Activated naive CD4-positive, alpha-beta T cell treated with anti-CD3 and anti-CD28 coated beads, Interleukin-2, amount 50 U/mL, for 72 hours (primary cell): ENCODE measurements around the gene MBNL1. TPM values are rescaled to one million over a fixed set of nuclear protein-coding genes. Genes with fewer than 3 reads are reported as not detected.

Experiments
- ATAC-seq, 2 donors: fragments of 150-1000 bp; cut with Tn5 transposase; 2 replicates each; pipeline ENCODE4 v1.10.0; 2021; ENCODE audit warnings: mild to moderate bottlenecking in 2 of 2, moderate library complexity in 2 of 2
- DNase-seq, 2 donors: peaks; one replicate each; pipeline ENCODE4 v3.0.0; 2021 to 2022; ENCODE audit warnings: low spot score in 2 of 2
- H3K27ac Mint-ChIP-seq, 2 donors: one replicate each; pipeline ENCODE4 v1.8.0; 2022; ENCODE audit warnings: mild to moderate bottlenecking in 2 of 2, mixed read lengths in 2 of 2
- H3K36me3 Mint-ChIP-seq, 2 donors: one replicate each; pipeline ENCODE4 v1.8.0; 2022; ENCODE audit warnings: mixed read lengths in 2 of 2
- H3K9me3 Mint-ChIP-seq, 2 donors: one replicate each; pipeline ENCODE4 v1.8.0; 2022; ENCODE audit warnings: mixed read lengths in 2 of 2
- total RNA-seq, 2 donors: library from RNA; stranded (reverse); gene quantifications; one replicate each; pipeline ENCODE4 v1.2.3, GENCODE V29; 2022

MBNL1 gene
- total RNA-seq, 2 donors from 2014 or later = 406 to 425 TPM

DNA sequence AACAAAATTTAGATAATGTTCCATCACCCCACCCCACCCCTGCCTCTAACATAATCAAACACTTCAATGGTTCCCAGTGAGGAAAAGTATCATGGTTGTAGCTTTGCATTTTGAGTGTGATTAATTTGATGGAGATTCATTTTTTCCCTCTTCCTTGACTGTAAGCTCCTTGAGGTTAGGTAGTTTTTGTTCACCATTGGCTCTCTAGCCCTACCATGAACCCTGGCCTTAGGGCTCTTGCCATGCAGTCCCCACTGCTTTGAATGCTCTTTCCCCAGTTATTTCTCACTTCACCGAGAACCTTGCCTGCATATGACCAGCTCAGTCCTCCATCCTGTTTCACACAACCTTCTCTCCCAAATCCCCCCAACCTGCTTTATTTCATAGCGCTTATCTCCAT lies 5.0 kb upstream of the MBNL1 start:
- peak in 1 of 2 donors; percentile 50 for ATAC-seq
- Mint-ChIP-seq H3K36me3 (peaks cover 15 to 30% of the 10 kb centered on the region in 2 donors), H3K27ac (peak overlapping the region; percentile 79 to 85)

GRCh38 chr3:152264378-152264777 lies 4.4 kb upstream of the MBNL1 start:
- Mint-ChIP-seq H3K36me3 (peaks cover 18 to 30% of the 10 kb centered on the region in 2 donors), H3K9me3 (peaks cover 0 to 5% of the 10 kb centered on the region in 2 donors), H3K27ac (peak overlapping the region; percentile 79 to 85)
- DNase-seq = no peak
- no peak for ATAC-seq

More for the DNA sequence above, 5.0 kb upstream of the MBNL1 start:
- no peak for DNase-seq
- peaks cover 0 to 5% of the 10 kb centered on the region in 2 donors for H3K9me3 Mint-ChIP-seq

GRCh38 chr3:152266221-152266995 lies 2.3 kb upstream of the MBNL1 start:
- H3K27ac Mint-ChIP-seq = peak overlapping the region; percentile 92 to 98
- H3K36me3 Mint-ChIP-seq = peaks cover 38 to 47% of the 10 kb centered on the region in 2 donors
- H3K9me3 Mint-ChIP-seq = peaks cover 0 to 5% of the 10 kb centered on the region in 2 donors
- DNase-seq = no peak
- ATAC-seq = no peak

GRCh38 chr3:152267831-152268554 lies 736 bp upstream of the MBNL1 start:
- H3K36me3 Mint-ChIP-seq = peaks cover 50 to 59% of the 10 kb centered on the region in 2 donors
- ATAC-seq (no peak), DNase-seq (peak in 1 of 2 donors; percentile 76)
- H3K9me3 Mint-ChIP-seq = peaks cover 0 to 2% of the 10 kb centered on the region in 2 donors
- peak overlapping the region; percentile 92 to 98 for H3K27ac Mint-ChIP-seq

DNA sequence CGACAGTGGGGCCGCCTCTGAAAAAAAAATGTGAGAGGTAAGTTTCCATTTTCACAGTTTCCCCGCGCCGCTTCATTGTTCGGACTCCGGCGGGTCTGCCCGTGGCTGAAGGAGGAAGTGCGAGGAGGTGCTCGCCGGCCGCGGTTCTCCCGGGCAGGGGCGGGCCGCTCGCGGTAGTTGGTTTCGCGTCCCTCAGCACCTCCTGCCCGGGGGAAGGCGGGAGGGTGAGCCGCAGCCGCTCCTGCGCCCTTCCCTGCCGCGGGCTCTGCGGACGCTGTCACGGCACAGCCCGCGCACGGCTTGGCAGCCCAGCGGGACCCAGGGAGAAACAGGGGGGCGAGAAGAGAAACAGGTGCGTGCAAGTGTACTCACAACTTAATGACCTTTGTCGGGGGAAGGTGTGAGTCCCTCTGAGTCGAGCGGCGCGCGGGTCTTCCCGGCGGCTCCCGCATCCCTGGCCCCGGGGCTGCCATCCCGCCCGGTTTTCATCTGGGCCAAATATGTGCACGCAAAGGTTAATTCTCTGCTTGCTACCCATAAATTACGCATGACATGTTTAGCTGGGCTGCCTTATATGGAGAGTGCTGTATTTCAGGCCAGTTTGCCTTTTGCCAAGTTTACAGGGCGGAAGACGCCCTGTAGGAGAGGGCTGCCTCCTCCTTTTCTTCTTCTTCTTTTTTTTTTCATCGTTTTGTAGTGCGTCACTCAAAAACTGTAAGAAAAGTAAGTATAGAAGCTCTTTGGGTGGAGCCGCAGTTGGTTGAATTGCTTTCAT lies 514 bp downstream of the MBNL1 start:
- ATAC-seq = peak; percentile 52 to 60
- peak in 1 of 2 donors; percentile 82 for DNase-seq
- Mint-ChIP-seq H3K9me3 (peaks cover 0 to 4% of the 10 kb centered on the region in 2 donors), H3K36me3 (peaks cover 50 to 53% of the 10 kb centered on the region in 2 donors), H3K27ac (peak overlapping the region; percentile 92 to 96)

- ATAC-seq (peak; percentile 25 to 36), DNase-seq (no peak)
- Mint-ChIP-seq H3K36me3 (peaks cover 48 to 53% of the 10 kb centered on the region in 2 donors), H3K9me3 (peaks cover 0 to 4% of the 10 kb centered on the region in 2 donors), H3K27ac (peak overlapping the region; percentile 92 to 94)
These were observed 1.4 kb downstream of the MBNL1 start for GRCh38 chr3:152269831-152270734.

DNA sequence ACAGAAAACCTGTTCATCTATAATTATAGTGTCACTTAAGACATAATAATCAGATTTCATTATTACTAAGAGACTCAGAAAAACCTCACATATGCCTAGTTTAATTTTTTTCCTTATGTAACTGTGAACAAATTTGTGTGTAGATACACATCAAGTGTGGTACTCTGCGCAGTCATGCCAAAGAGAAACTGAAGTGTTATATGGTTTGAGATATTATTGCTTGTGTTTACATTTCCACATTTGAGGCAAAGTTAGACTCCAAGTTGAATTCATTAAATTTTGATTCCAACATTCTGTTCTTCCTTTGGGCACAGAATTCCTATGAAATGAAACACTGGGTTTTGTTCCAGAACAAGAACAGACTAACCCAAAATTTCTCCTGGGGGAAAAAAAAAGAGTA lies 2.2 kb downstream of the MBNL1 start:
- Mint-ChIP-seq H3K36me3 (peaks cover 48 to 53% of the 10 kb centered on the region in 2 donors), H3K27ac (peak overlapping the region; percentile 92 to 94)

GRCh38 chr3:152271501-152272236 lies 2.9 kb downstream of the MBNL1 start:
- peaks cover 0 to 4% of the 10 kb centered on the region in 2 donors for H3K9me3 Mint-ChIP-seq
- H3K36me3 Mint-ChIP-seq = peaks cover 48 to 53% of the 10 kb centered on the region in 2 donors
- H3K27ac Mint-ChIP-seq = peak overlapping the region; percentile 92 to 97
- no peak for DNase-seq
- ATAC-seq = no peak

More for the DNA sequence above, 2.2 kb downstream of the MBNL1 start:
- H3K9me3 Mint-ChIP-seq = peaks cover 0 to 4% of the 10 kb centered on the region in 2 donors
- no peak for DNase-seq
- no peak for ATAC-seq

DNA sequence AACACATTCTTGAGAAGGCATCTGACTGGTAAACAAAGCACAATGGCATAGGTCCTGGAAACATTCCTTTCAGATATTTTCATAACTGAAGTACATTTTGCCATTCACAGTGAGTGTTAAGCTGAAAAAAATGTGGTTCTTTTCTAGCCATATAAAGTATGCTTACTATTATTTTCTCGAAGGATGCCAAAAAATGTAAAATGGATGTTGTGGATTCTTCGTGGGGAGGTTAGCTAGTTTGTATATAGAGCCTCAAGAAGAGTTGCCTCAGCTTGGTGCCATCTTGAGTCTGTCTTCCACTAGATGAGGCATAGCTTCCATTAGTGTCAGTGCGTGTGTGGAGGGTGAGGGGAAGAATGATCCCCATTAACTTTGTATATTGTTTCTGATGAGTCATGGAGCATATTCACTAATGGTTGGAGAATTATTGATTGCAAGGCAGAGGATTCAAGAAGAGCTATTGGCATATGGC lies 4.1 kb downstream of the MBNL1 start:
- peaks cover 0 to 4% of the 10 kb centered on the region in 2 donors for H3K9me3 Mint-ChIP-seq
- H3K27ac Mint-ChIP-seq = peak overlapping the region; percentile 92 to 97
- ATAC-seq = peak; percentile 17 to 24
- peaks cover 40 to 43% of the 10 kb centered on the region in 2 donors for H3K36me3 Mint-ChIP-seq
- no peak for DNase-seq

- Mint-ChIP-seq H3K27ac (peak overlapping the region; percentile 18 to 95), H3K9me3 (peaks cover 0 to 4% of the 10 kb centered on the region in 2 donors), H3K36me3 (peaks cover 12 to 16% of the 10 kb centered on the region in 2 donors)
- no peak for DNase-seq
- peak in 1 of 2 donors; percentile 29 for ATAC-seq
These were observed 8.0 kb downstream of the MBNL1 start for GRCh38 chr3:152276681-152277080.

DNA sequence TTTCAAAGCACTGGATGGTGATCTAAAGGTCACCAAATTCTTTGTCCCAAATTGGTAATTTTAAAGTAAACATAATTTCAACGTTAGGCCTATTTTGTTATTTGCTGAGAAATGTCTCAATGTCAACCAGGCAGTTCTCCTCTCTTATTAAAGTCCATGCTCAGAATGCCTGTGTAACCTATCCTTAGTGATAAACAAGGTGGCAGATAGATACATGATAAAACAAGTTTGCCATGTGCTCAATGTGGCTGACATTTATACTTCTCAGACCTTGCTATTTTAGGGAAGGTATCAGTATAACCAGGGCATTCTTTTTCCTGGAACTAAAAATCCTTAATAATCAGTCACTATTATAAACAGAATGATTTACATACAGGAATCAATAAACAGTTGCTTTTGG lies 8.5 kb downstream of the MBNL1 start:
- Mint-ChIP-seq H3K27ac (peak overlapping the region; percentile 18 to 39), H3K36me3 (peaks cover 7 to 11% of the 10 kb centered on the region in 2 donors)
- no peak for ATAC-seq

DNA sequence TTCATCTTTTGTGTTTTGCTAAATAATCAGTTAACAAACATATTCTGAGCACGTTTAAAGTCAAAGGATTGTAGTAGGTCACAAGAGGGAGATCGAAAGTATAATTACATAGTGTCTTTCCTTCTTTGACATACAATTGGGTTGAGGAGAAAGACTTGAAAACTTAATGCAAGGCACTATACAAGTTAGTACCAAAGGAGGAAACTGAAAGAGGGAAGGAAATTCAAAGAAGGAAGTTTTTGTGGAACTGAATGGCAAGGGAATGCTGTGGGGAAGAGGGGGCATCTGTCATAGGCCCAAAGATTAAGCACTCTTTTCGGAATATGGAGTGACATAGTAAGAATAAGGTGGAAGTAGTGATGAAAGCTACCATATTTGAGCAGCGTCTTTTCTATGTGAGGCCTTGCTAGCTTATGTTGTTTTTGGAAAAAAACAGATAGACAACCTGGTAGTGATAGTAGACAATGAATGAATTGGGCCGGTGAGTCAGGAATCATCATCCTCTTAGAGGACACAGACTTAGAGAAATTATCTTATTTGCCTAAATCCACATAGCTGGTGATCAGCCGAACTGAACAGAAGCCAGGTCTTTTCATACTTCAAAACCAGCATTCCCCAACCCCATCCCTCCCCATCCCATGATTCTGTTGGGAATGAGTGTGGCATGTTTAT lies 10.2 kb downstream of the MBNL1 start:
- DNase-seq = no peak
- H3K27ac Mint-ChIP-seq = peak overlapping the region; percentile 16 to 77

More for the DNA sequence above, 8.5 kb downstream of the MBNL1 start:
- peaks cover 0 to 4% of the 10 kb centered on the region in 2 donors for H3K9me3 Mint-ChIP-seq
- no peak for DNase-seq

DNA sequence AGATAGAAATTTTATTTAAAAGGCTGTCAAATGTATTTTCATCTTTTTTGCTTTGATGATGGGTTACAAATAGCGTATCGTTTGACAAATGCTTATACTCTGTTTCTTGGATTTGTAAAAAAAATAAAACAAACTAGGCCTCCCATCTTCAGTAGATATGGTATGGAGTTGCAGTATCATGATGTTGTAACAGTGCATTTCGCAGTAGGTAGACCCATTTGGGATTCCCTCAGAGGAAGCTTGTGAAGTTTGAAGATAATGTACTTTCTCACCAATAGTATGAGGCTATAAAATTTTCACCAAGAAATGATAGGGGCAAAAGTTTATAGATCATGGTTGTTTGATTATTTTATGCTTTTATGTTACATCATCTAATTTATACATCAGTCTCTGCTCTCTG lies 10.8 kb downstream of the MBNL1 start:
- ATAC-seq (no peak), DNase-seq (no peak)
- H3K36me3 Mint-ChIP-seq = no peaks in the 10 kb centered on the region
- peak overlapping the region; percentile 16 to 81 for H3K27ac Mint-ChIP-seq
- H3K9me3 Mint-ChIP-seq = no peaks in the 10 kb centered on the region

More for the DNA sequence above, 10.2 kb downstream of the MBNL1 start:
- H3K36me3 Mint-ChIP-seq = no peaks in the 10 kb centered on the region
- ATAC-seq = peak; percentile 72 to 76
- no peaks in the 10 kb centered on the region for H3K9me3 Mint-ChIP-seq

- Mint-ChIP-seq H3K27ac (peak overlapping the region in 1 of 2 donors; percentile 40), H3K36me3 (no peaks in the 10 kb centered on the region), H3K9me3 (no peaks in the 10 kb centered on the region)
- ATAC-seq (no peak), DNase-seq (no peak)
These were observed 11.8 kb downstream of the MBNL1 start for GRCh38 chr3:152280539-152280938.
